HepG2 (cell line): ENCODE results near the gene CRIM1. TPM values are rescaled to one million over a fixed set of nuclear protein-coding genes. Genes with fewer than 3 reads are reported as not detected.

Experiments
- ATAC-seq: fragments of 200-7000 bp; cut with Tn5 transposase; 3 replicates; pipeline ENCODE4 v1.9.1; 2020; ENCODE audit warnings: mild to moderate bottlenecking, moderate library complexity
- BruUV-seq: library from RNA; stranded (reverse); fragments of 400-500 nt; replicated peaks from 2 replicates; lab custom pipeline; 2021; lab: Mats Ljungman, UMichigan
- CTCF ChIA-PET: fragments of 300-600 bp; formaldehyde crosslinking; extraction: SDS; loops from one replicate; lab custom pipeline; 2021; ENCODE audit warnings: low total read pairs, inconsistent platforms, low intra/inter-chr PET ratio; lab: Yijun Ruan, JAX
- POLR2A ChIA-PET: fragments of 350-600 bp; sonication (Branson Sonifier 250); formaldehyde crosslinking; loops from one replicate; lab custom pipeline; 2020; ENCODE audit warnings: antibody characterized with exemption, inconsistent platforms; lab: Yijun Ruan, JAX
- DNase-seq: peaks from one replicate; pipeline ENCODE4 v3.0.0-alpha.2; 2015; ENCODE audit warnings: low spot score
- FAIRE-seq: peaks from 3 replicates; lab custom pipeline; 2011; peaks lifted over from hg19 to GRCh38; lab: Jason Lieb, UNC
- H2AFZ ChIP-seq: one replicate; pipeline ENCODE4 v1.6.1; 2011; ENCODE audit warnings: low read length, inconsistent platforms
- H3K27ac ChIP-seq: fragments of 300-600 bp; 3 replicates; pipeline ENCODE4 v1.8.0; 2011; ENCODE audit warnings: mixed run types, mild to moderate bottlenecking, mixed read lengths, low read length, inconsistent platforms; ENCODE audit not compliant: insufficient read depth; ENCODE audit errors: extremely low read length
- H3K27me3 ChIP-seq, 2 experiments: fragments of 200-600 bp in 1 of 2; 2 replicates in 1 of 2; 3 replicates in 1 of 2; pipeline versions ENCODE4 v1.6.0 to v1.8.0; 2011; ENCODE audit warnings: low read length in 2 of 2, mild to moderate bottlenecking in 2 of 2, moderate library complexity in 2 of 2, inconsistent platforms in 1 of 2; ENCODE audit not compliant: insufficient read depth in 2 of 2, control insufficient read depth in 1 of 2
- H3K36me3 ChIP-seq, 2 experiments: fragments of 200-600 bp in 1 of 2; replicated peaks in 1 of 2; 2 replicates in 1 of 2; 3 replicates in 1 of 2; pipeline versions ENCODE4 v1.5.1 to v1.8.0; 2011; ENCODE audit warnings: low read length in 2 of 2, inconsistent platforms in 1 of 2; ENCODE audit not compliant: insufficient read depth in 2 of 2, control insufficient read depth in 1 of 2
- H3K4me1 ChIP-seq: 2 replicates; pipeline ENCODE4 v1.5.1; 2012; ENCODE audit warnings: low read length, inconsistent platforms; ENCODE audit not compliant: insufficient read depth
- H3K4me2 ChIP-seq: 2 replicates; pipeline ENCODE4 v1.6.0; 2011; ENCODE audit warnings: low read depth, low read length, inconsistent platforms
- H3K4me3 ChIP-seq, 3 experiments: fragments of 200-600 bp in 1 of 3; sonication (generic), shearing (Covaris generic) in 1 of 3; replicated peaks in 1 of 3; 2 replicates each; pipeline ENCODE4 v1.5.1; 2011 to 2016; ENCODE audit warnings: low read length in 3 of 3, inconsistent platforms in 2 of 3, low read depth in 2 of 3, mild to moderate bottlenecking in 2 of 3, control low read depth in 1 of 3, mixed read lengths in 1 of 3; ENCODE audit not compliant: insufficient read depth in 1 of 3
- H3K79me2 ChIP-seq: one replicate; pipeline ENCODE4 v1.6.1; 2011; ENCODE audit warnings: low read length, inconsistent platforms; ENCODE audit not compliant: insufficient read depth
- H3K9ac ChIP-seq: 2 replicates; pipeline ENCODE4 v1.6.0; 2011; ENCODE audit warnings: mild to moderate bottlenecking, low read depth, low read length, inconsistent platforms; ENCODE audit not compliant: insufficient read depth
- H3K9me3 ChIP-seq: 2 replicates; pipeline ENCODE4 v1.5.1; 2012; ENCODE audit warnings: mild to moderate bottlenecking, low read length
- H4K20me1 ChIP-seq: 2 replicates; pipeline ENCODE4 v1.6.0; 2011; ENCODE audit warnings: inconsistent platforms, mild to moderate bottlenecking, low read length, moderate library complexity; ENCODE audit not compliant: insufficient read depth
- HMG20A ChIP-seq: IDR thresholded peaks from 2 replicates; pipeline ENCODE4 v1.6.1; 2016; ENCODE audit warnings: borderline replicate concordance
- PAXIP1 ChIP-seq: sonication (generic); formaldehyde crosslinking; conservative IDR thresholded peaks from 2 replicates; pipeline ENCODE4 v1.4.0; 2020; ENCODE audit warnings: mild to moderate bottlenecking, missing genetic modification reagents, moderate library complexity
- RBM22 ChIP-seq: fragments of 200-400 bp; formaldehyde crosslinking; optimal IDR thresholded peaks from 2 replicates; pipeline ENCODE3; 2017; ENCODE audit warnings: mild to moderate bottlenecking, low read length, moderate library complexity
- TBX2 ChIP-seq: sonication (generic); formaldehyde crosslinking; IDR thresholded peaks from 2 replicates; pipeline ENCODE4 v1.5.0; 2020; ENCODE audit warnings: missing genetic modification reagents, mild to moderate bottlenecking, borderline replicate concordance
- TEAD3 ChIP-seq: optimal IDR thresholded peaks from 2 replicates; pipeline ENCODE3; 2016; ENCODE audit warnings: borderline replicate concordance
- ZNF224 ChIP-seq: sonication (generic); formaldehyde crosslinking; IDR thresholded peaks from 2 replicates; pipeline ENCODE4 v1.5.0; 2020; ENCODE audit warnings: mild to moderate bottlenecking, missing genetic modification reagents
- ZNF644 ChIP-seq: IDR thresholded peaks from 2 replicates; pipeline ENCODE4 v1.6.1; 2016; ENCODE audit warnings: low read depth
- WGBS: methylation state at CpG from one replicate; pipeline ENCODE4 v1.1.6; 2017; ENCODE audit warnings: low lambda C conversion rate; 5-methylcytosine and 5-hydroxymethylcytosine counted together
- in situ Hi-C: cut with HindIII; loops from 2 replicates; pipeline ENCODE4 v1.10.0; 2017; ENCODE audit warnings: low pct_unique_long_range_greater_than_20kb; ENCODE audit not compliant: extremely low pct_ligation_motif_present
- intact Hi-C: fragments of 100-400 bp; cut with micrococcal nuclease; formaldehyde crosslinking; loops from one replicate; pipeline ENCODE4 v1.10.0; 2022; ENCODE audit not compliant: unreplicated experiment
- polyA plus RNA-seq, 8 experiments: library from polyadenylated mRNA; depleted of rRNA in 3 of 8; stranded (reverse) in 7 of 8; unstranded in 1 of 8; fragments of >200 nt; fragmentation: Illumina TruSeq in 4 of 8; extraction: Trizol in 4 of 8; gene quantifications; 2 replicates each; pipeline versions ENCODE4 v1.2.1 to v1.2.3, GENCODE V29; 2011 to 2016; ENCODE audit warnings: low read depth in 4 of 8, missing spikeins in 1 of 8, mixed read lengths in 1 of 8; ENCODE audit not compliant: insufficient read depth in 1 of 8
- total RNA-seq, 5 experiments: library from RNA; depleted of rRNA; stranded (reverse); fragments of >200 nt; fragmentation: Illumina TruSeq; extraction: Trizol; gene quantifications; 2 replicates each; pipeline ENCODE4 v1.2.3, GENCODE V29; 2016; ENCODE audit warnings: low read depth in 1 of 5
- TF ChIP-seq, protein P1 (sequence below): sonication (generic); formaldehyde crosslinking; IDR thresholded peaks from 2 replicates; pipeline ENCODE4 v1.8.1; 2022; ENCODE audit warnings: mild to moderate bottlenecking, missing genetic modification reagents
- TF ChIP-seq, protein P2 (sequence below): sonication (generic); formaldehyde crosslinking; IDR thresholded peaks from 2 replicates; pipeline ENCODE4 v1.4.0; 2020; ENCODE audit warnings: missing genetic modification reagents

CRIM1 gene
- total and polyA plus RNA-seq, 2 of the 13 experiments (the other 11 are each of a cell fraction or from before 2014, with no cell fraction given), result 39.1 to 69.9 TPM

GRCh38 chr2:36481709-36482108 lies 126.1 kb downstream of the CRIM1 start:
- no peak for FAIRE-seq
- Histone ChIP-seq H3K9ac (no peak overlapping the region), H3K27ac (peak overlapping the region; percentile 30), H2AFZ (no peak overlapping the region), H3K27me3 (no peaks in the 10 kb centered on the region), H4K20me1 (no peaks in the 10 kb centered on the region), H3K79me2 (no peaks in the 10 kb centered on the region), H3K4me1 (peaks cover 53% of the 10 kb centered on the region), H3K9me3 (no peaks in the 10 kb centered on the region), H3K36me3 (peaks cover 46 to 81% of the 10 kb centered on the region in 2 experiments), H3K4me3 (no peak overlapping the region), H3K4me2 (no peak overlapping the region)
- CTCF ChIA-PET, result no interaction called here
- no peak for ATAC-seq
- WGBS, result 96% methylated on average over 5 of the region's 5 CpGs
- no peak for DNase-seq
- intact Hi-C loops, result no loop called here
- no TSS peak for BruUV-seq
- TF ChIP-seq, protein P1, sequence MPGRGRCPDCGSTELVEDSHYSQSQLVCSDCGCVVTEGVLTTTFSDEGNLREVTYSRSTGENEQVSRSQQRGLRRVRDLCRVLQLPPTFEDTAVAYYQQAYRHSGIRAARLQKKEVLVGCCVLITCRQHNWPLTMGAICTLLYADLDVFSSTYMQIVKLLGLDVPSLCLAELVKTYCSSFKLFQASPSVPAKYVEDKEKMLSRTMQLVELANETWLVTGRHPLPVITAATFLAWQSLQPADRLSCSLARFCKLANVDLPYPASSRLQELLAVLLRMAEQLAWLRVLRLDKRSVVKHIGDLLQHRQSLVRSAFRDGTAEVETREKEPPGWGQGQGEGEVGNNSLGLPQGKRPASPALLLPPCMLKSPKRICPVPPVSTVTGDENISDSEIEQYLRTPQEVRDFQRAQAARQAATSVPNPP (CRISPR knock-in tag), result no peak
- TF ChIP-seq RBM22, result peak; percentile 54
- in situ Hi-C loops, result no loop called here
- POLR2A ChIA-PET, result no interaction called here

GRCh38 chr2:36482576-36483214 lies 127.1 kb downstream of the CRIM1 start:
- in situ Hi-C loops (no loop called here), intact Hi-C loops (no loop called here)
- no peaks in the 10 kb centered on the region for H3K79me2 ChIP-seq
- H3K27me3 ChIP-seq, result no peaks in the 10 kb centered on the region
- CTCF ChIA-PET, result no interaction called here
- peaks cover 63% of the 10 kb centered on the region for H3K4me1 ChIP-seq
- H2AFZ ChIP-seq, result no peak overlapping the region
- FAIRE-seq (no peak), DNase-seq (peak; percentile 76), ATAC-seq (peak; percentile 42; the same call in 2 of the 3 replicates)
- H3K27ac ChIP-seq, result peak overlapping the region; percentile 29
- TSS peak; percentile 1 for BruUV-seq
- no peak overlapping the region for H3K9ac ChIP-seq
- 79% methylated on average over 4 of the region's 4 CpGs for WGBS
- H4K20me1 ChIP-seq, result no peaks in the 10 kb centered on the region
- no peak overlapping the region for H3K4me3 ChIP-seq
- H3K4me2 ChIP-seq, result no peak overlapping the region
- POLR2A ChIA-PET, result no interaction called here
- H3K36me3 ChIP-seq, result peaks cover 39 to 71% of the 10 kb centered on the region in 2 experiments
- no peaks in the 10 kb centered on the region for H3K9me3 ChIP-seq
- TF ChIP-seq ZNF644 (CRISPR knock-in tag) (peak; percentile 73; the same call in 1 of the 2 replicates), PAXIP1 (peak; percentile 44; the same call in 1 of the 2 replicates), TBX2 (peak; percentile 24; the same call in 1 of the 2 replicates), TEAD3 (peak; percentile 77), HMG20A (CRISPR knock-in tag) (peak; percentile 76; the same call in 1 of the 2 replicates), ZNF224 (CRISPR knock-in tag) (no peak)
- TF ChIP-seq, protein P2, sequence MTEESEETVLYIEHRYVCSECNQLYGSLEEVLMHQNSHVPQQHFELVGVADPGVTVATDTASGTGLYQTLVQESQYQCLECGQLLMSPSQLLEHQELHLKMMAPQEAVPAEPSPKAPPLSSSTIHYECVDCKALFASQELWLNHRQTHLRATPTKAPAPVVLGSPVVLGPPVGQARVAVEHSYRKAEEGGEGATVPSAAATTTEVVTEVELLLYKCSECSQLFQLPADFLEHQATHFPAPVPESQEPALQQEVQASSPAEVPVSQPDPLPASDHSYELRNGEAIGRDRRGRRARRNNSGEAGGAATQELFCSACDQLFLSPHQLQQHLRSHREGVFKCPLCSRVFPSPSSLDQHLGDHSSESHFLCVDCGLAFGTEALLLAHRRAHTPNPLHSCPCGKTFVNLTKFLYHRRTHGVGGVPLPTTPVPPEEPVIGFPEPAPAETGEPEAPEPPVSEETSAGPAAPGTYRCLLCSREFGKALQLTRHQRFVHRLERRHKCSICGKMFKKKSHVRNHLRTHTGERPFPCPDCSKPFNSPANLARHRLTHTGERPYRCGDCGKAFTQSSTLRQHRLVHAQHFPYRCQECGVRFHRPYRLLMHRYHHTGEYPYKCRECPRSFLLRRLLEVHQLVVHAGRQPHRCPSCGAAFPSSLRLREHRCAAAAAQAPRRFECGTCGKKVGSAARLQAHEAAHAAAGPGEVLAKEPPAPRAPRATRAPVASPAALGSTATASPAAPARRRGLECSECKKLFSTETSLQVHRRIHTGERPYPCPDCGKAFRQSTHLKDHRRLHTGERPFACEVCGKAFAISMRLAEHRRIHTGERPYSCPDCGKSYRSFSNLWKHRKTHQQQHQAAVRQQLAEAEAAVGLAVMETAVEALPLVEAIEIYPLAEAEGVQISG (CRISPR knock-in tag), result no peak
